Left ventricle myocardium inferior (tissue), 1 donor: ENCODE data around the gene RBP3. TPM values are rescaled to one million over a fixed set of nuclear protein-coding genes. Genes with fewer than 3 reads are reported as not detected.

Experiments
- DNase-seq: peaks from one replicate; pipeline ENCODE4 v3.0.0-alpha.2; 2020
- H3K27ac ChIP-seq: fragments of 200-600 bp; replicated peaks from 2 replicates; pipeline ENCODE4 v1.8.0; 2021
- H3K27me3 ChIP-seq: fragments of 200-600 bp; 2 replicates; pipeline ENCODE4 v1.8.0; 2021; ENCODE audit warnings: low read depth
- H3K36me3 ChIP-seq: fragments of 200-600 bp; 2 replicates; pipeline ENCODE4 v1.8.0; 2021
- H3K4me1 ChIP-seq: fragments of 200-600 bp; 2 replicates; pipeline ENCODE4 v1.8.0; 2021
- H3K4me3 ChIP-seq: fragments of 200-600 bp; 2 replicates; pipeline ENCODE4 v1.8.0; 2021; ENCODE audit warnings: mild to moderate bottlenecking, moderate library complexity
- H3K9me3 ChIP-seq: fragments of 200-600 bp; replicated peaks from 2 replicates; pipeline ENCODE4 v1.8.0; 2021
- CTCF ChIP-seq: fragments of 200-600 bp; IDR thresholded peaks from 2 replicates; pipeline ENCODE4 v1.8.0; 2021; ENCODE audit warnings: antibody characterized with exemption, mild to moderate bottlenecking, borderline replicate concordance
- intact Hi-C: fragments of 100-400 bp; cut with micrococcal nuclease; formaldehyde crosslinking; loops from one replicate; pipeline ENCODE4 v1.11.0; 2022
- total RNA-seq: library from RNA; stranded (reverse); fragmentation: NEBNext Ultra II Directional; extraction: Animal tissue kit (Norgen Biotek cat#: 25700); gene quantifications from one replicate; pipeline ENCODE4 v1.2.1, GENCODE V29; 2021
- donor health status: DM: no; HTN: yes; CAD: no; lungs with severe emphysema.

The RBP3 gene
- total RNA-seq, 1 donor from 2014 or later = not detected

GRCh38 chr10:47371629-47372485 lies 23.7 kb downstream of the RBP3 start:
- intact Hi-C loops = no loop called here
- H3K36me3 ChIP-seq = no peaks in the 10 kb centered on the region

GRCh38 chr10:47372726-47373125 lies 24.6 kb downstream of the RBP3 start:
- H3K4me3 ChIP-seq = no peak overlapping the region
- H3K9me3 ChIP-seq = no peaks in the 10 kb centered on the region
- no peak for DNase-seq
- H3K27me3 ChIP-seq = peaks cover 47% of the 10 kb centered on the region
- H3K36me3 ChIP-seq = no peaks in the 10 kb centered on the region
- H3K27ac ChIP-seq = no peak overlapping the region
- no peaks in the 10 kb centered on the region for H3K4me1 ChIP-seq
- TF ChIP-seq CTCF = no peak
- intact Hi-C loops = no loop called here

More at GRCh38 chr10:47371629-47372485, 23.7 kb downstream of the RBP3 start:
- Histone ChIP-seq H3K27me3 (peaks cover 39% of the 10 kb centered on the region), H3K4me3 (no peak overlapping the region), H3K9me3 (no peaks in the 10 kb centered on the region), H3K27ac (no peak overlapping the region), H3K4me1 (no peaks in the 10 kb centered on the region)
- no peak for TF ChIP-seq CTCF
- no peak for DNase-seq

DNA sequence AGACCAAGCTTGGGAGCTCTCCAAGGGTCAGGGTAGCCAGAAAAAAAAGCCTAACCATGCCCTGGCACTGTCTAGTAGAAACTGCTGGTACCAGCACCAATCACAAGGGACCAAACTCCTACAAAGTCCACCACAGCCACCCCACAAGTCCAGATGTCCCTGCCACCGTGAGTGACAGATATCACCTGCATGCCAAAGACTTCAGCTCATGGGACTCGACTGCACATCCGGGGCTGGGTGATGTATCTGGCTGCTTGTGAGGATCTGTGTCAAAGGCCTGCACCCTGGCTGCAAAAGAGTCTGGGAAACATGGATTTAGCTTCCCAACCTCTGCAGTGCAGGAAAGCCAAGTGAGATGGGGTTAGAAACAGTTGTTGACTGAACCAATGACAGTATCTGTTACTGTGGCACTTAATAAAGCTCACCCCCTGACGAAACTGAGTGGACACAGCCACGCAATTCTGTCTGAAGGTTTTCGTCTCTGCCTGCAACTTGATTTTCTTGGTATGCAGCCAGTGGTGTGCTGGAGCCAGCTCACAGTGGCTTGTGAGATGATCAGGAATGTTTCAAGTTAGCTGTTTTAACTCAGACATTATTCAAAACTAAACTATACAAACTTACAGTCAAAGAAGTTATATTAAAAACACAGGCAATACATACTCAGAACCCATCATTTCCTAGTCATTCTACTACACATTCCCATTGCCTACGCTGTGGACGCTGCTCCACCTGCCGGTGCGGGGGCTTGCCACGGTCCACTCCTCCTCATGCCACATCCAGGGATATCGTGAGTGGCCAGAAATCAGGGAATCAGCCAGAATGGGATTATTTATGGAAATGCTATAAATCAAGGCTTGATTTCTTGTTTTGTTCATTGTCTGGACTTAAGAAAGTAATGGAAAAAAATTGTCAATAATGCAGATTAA lies 26.7 kb downstream of the RBP3 start:
- Histone ChIP-seq H3K4me1 (no peaks in the 10 kb centered on the region), H3K4me3 (no peak overlapping the region), H3K27me3 (peaks cover 64% of the 10 kb centered on the region), H3K27ac (no peak overlapping the region), H3K9me3 (no peaks in the 10 kb centered on the region), H3K36me3 (no peaks in the 10 kb centered on the region)
- no peak for DNase-seq
- TF ChIP-seq CTCF = no peak
- intact Hi-C loops = no loop called here

DNA sequence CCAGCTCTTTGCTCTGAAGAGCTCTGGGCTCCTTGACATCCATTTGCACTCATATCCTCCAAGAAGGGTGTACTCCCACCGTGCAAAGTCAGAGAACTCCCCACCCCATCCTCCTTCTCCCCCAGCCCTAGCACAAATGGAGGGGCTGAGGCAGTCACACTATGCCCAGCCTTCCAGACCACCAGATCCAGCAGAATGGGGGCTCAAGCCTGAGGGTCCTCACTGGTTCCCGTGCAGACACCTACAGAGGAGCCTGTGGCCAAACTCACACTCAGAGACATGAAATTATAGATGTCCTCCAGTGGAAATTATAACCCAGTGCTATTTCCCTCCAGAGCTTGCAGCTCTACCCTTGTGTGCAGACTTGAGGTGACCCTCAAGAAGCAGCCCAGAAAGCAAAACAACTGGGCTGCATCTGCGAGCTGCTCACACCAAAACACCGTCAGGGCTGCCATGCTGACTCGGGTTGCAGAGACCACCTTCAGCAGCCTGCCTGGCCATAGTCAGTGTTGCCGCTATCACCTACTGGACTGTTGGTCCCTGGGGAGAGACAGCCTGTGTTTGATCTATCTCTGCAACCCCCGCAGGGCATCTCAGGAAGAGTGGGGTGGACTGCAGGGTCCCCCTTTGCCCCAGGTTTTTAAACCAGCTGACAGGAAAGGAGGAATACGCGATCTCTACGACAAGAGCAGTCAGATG lies 28.5 kb downstream of the RBP3 start:
- intact Hi-C loops = no loop called here
- no peak overlapping the region for H3K4me3 ChIP-seq
- no peak for DNase-seq
- H3K27ac ChIP-seq = no peak overlapping the region
- H3K9me3 ChIP-seq = no peaks in the 10 kb centered on the region
- no peaks in the 10 kb centered on the region for H3K4me1 ChIP-seq
- peaks cover 72% of the 10 kb centered on the region for H3K27me3 ChIP-seq
- H3K36me3 ChIP-seq = no peaks in the 10 kb centered on the region
- TF ChIP-seq CTCF = no peak

GRCh38 chr10:47378183-47378510 lies 30.0 kb downstream of the RBP3 start:
- Histone ChIP-seq H3K27ac (no peak overlapping the region), H3K36me3 (no peaks in the 10 kb centered on the region), H3K27me3 (peaks cover 78% of the 10 kb centered on the region), H3K4me3 (no peak overlapping the region), H3K9me3 (no peaks in the 10 kb centered on the region), H3K4me1 (no peaks in the 10 kb centered on the region)
- intact Hi-C loops = no loop called here
- DNase-seq = no peak
- no peak for TF ChIP-seq CTCF
